Stimulated activated CD4-positive, alpha-beta T cell treated with anti-CD3 and anti-CD28 coated beads, Interleukin-12 subunit alpha, Interleukin-12 subunit beta, amount 100 ng/mL, for 24 hours (primary cell): ENCODE results near the gene IL20RA.

Experiments
- DNase-seq, 2 experiments: peaks; one replicate each; pipeline ENCODE4 v3.0.0-alpha.2; 2020; ENCODE audit warnings: low read depth in 2 of 2

Gene IL20RA

DNA sequence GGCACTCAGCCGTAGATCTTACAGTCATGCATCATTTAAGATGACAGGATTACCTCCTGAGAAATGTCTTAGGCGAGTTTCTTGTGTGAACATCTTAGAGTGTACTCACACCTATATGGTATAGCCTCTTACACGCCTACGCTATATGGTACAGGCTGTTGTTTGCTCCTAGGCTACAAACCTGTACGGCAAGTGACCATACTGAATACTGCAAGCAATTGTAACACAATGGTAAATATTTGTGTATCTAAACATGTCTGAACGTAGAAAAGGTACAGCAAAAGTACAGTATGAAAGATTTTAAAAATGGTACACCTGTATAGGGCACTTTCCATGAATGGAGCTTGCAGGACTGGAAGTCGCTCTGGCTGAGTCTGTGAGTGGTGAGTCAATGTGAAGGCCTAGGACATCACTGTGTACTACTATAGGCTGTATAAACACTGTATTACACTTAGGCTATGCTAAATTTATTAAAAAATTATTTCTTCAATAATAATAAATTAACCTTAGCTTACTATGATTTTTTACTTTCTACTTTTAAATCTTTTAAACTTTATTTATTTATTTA is 541 bp upstream of the IL20RA start:
- no peak for DNase-seq

DNA sequence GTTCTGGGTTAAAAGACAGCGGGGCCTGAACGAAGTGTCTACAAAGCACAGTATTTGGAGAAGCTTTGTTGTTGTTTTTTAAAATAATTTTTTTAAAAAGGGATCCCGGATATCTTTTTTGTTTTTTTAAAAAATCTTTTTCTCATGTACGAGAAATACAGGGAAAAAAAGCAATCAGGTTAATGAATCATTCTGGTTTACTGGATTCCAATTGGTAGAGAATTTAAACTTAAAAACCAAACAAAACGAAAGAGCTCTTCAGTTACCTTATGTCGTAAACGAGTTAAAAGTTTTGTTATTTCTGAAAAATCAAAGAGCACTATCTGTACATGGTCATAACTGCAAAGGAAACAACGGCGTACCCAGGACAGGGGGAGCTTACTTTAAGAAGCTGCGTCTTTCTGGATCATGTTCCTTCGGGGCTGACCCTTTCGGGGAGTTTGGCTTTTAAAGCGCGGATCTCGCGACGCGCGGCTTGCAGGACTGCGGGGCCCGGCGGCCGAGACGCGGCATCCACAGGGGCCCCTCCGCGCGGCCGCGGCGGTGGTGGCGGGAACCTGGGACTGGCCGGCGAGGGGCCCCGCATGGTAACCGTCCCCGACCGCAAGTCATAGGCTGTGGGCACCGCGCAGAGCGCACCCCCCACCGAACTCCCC is 927 bp downstream of the IL20RA start:
- no peak for DNase-seq

GRCh38 chr6:137040393-137040792 is 4.4 kb downstream of the IL20RA start:
- no peak for DNase-seq

DNA sequence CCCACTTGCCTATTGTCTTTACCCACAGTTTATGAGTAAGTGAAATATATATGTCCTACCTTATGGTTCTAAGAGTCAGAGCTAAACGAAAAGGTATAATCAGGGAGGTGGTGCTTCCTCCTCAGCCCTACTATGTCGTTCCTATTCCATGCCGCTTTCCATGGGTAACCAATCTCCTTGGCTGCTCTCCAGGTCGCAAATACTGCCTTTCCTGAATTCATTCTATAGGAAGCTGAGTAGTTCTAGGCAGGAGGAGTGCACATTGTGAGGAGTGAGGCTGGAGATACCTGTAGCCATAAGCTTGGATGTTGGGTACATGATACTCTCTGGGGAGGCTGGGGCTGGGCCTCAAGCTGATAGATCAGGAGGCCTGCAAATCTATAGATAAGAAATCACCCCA is 5.8 kb downstream of the IL20RA start:
- DNase-seq = no peak

GRCh38 chr6:137036566-137037300 is 8.0 kb downstream of the IL20RA start:
- no peak for DNase-seq

DNA sequence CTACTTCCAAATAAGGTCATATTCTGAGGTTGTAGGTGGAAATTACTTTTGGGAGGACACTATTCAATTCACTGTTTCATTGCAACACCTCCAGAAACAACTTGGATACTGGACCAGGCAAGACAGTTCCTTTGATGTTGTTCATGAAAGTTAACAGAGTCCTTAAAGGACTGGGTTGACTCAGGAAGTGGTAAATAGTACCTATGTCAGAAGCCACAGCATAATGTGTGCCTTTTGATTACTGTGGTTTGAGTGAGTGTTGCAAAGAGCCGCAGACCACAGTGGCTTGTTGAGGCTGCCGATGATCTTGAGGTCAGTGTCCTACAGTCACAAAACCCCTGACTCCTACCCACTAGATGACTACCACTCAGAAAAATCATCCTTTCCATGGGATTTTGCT is 10.9 kb downstream of the IL20RA start:
- DNase-seq = peak in 1 of 2 experiments; percentile 22

DNA sequence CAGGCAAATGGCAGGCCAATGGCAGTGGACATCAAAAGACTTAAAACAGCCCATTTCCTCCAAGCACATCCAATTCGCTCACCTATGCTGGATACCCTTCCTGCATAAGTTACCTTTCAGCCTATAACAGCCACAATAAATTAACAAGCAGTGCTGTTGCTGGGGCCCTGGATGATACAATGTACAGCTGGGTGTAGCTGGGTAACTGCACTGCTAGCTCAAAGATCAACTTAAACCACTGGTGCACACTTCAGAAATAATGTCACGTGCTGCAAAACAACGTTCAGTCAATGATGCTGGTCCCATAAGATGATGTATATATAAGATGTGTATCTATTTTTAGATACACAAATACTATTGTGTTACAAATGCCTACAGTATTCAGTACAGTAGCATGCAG is 13.6 kb downstream of the IL20RA start:
- DNase-seq = no peak

DNA sequence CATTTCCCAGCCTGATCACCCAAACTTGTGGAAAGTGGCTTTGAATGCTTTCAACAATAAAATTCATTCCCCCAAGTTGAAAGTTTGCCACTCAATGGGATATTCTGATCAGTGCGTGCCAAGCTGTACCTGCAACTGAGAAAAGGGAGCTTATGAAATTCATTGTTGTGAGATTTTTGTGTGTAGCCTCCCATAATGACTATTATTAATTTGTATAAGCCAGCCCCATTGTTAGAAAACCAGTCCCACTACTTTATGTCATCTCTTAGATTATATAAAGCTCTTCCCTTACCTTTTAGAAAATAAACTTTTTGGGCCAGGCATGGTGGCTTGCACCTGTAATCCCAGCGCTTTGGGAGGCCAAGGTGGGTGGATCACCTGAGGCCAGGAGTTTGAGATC is 15.9 kb downstream of the IL20RA start:
- no peak for DNase-seq

GRCh38 chr6:137025786-137026730 is 18.7 kb downstream of the IL20RA start:
- DNase-seq = no peak

GRCh38 chr6:137024237-137024990 is 20.4 kb downstream of the IL20RA start:
- DNase-seq = no peak

DNA sequence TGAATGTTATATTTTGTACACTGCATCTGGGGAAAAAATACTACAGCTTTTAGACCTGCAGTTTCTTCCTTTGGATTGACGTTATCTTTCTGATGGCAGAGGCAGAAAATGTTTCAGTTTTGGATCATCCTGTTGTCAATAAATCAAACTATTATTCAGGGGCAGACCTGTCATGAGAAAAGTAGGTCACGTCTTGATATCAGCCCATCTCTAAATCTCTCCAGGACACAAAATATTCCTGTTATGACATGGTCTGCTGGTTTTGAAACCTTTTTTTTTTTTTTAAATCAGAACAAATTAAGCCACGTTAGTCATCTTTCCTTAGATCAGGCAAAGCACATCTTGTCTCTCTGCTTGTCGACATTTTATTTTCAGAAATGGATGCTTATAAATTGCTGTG is 24.0 kb downstream of the IL20RA start:
- DNase-seq = no peak

GRCh38 chr6:137019476-137020272 is 25.1 kb downstream of the IL20RA start:
- no peak for DNase-seq

DNA sequence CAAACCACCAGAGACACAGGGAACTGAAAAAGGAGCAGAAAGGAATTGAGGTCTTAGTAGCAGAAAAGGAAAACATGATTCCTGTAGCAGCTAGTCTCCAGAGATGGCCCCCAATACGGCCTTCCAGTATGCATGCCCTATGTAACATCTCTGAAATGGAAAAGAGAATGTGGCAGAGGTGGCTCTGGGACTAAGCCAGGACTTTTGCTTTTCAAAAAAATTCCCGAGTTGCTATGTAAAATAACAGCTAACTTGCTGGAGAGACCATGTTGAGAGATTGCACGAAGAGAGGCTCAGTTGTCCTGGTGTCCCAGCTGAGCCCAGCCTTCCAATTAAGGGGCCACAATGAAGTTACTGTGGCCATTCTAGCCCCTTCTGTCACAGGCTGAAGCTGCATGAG is 27.7 kb downstream of the IL20RA start:
- DNase-seq = no peak

DNA sequence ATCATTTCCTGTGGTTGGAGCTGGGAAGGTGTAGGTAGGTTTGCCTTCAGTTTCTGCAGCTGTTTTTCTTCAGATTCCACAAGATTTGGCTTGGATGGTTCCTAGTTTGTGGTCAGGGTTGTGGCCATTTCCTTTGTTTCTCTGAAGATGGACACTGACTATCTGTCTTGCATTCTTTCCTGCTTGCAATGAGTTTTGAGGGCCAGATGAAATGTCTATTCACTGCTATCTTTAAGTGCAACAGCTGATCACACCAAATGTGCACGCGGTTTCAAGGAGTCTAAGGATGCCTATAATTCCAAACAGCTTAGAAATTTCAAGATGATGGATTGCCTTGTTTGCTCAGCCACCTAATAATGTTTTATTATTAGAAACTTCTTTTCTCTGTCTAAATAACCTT is 28.4 kb downstream of the IL20RA start:
- no peak for DNase-seq

GRCh38 chr6:137015943-137016342 is 28.8 kb downstream of the IL20RA start:
- DNase-seq = no peak

DNA sequence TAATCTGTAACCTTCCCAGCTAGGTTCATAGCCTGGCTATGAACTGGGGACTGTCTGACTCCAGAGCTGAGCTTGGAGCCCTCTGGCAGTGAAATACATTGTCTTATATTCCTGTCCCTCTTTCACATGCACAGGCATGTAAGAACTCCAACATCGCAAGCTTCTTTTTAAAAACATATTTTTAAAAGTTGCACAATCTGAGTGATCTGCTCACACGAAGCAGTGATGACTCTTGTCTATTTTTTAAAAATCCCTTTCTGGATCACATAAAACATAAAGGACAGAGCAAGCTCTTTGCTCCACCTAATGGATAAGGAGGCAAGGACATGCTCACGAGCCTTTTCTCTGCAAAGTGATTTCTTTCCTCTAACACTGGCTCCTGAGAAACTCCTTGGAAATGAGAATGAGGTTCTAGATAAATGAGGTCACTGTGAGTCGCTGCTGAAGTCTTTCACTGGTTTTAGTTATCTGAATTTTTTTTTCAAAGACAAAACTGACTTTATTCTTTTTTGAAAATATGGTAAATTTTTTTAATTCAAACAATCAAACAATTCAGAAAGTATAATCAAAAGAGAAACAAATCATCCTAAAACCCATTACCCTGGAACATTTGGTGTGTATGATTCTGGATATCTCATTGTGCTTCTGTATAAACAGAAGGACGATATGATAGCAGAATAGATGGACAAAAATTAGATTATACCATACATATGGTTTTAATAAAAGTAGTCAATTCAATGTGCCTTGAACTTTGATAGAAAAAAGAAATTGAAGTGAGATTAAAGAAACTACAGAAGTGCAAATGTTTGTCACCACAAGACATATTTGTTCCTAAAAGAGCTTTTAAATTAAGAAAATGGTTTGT is 30.8 kb downstream of the IL20RA start:
- no peak for DNase-seq

DNA sequence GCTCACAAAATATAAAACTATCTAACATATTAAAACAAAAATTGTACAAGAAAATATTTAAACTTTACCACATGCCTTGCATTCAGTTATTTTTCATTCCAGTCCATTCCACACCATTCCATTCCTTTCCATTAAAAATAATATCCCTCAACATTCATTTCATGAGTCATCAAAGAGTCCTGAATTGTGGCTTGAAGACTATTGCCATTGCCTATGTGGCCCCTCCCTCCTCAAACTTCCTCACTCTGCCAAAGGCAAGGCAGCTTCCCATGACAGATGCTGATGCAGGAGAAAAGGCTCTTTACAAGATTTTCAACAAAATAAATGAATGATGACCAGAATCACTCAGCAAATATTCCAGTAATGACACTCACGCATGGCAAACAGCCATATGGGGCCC is 31.7 kb downstream of the IL20RA start:
- no peak for DNase-seq

GRCh38 chr6:137011406-137011805 is 33.4 kb downstream of the IL20RA start:
- no peak for DNase-seq

DNA sequence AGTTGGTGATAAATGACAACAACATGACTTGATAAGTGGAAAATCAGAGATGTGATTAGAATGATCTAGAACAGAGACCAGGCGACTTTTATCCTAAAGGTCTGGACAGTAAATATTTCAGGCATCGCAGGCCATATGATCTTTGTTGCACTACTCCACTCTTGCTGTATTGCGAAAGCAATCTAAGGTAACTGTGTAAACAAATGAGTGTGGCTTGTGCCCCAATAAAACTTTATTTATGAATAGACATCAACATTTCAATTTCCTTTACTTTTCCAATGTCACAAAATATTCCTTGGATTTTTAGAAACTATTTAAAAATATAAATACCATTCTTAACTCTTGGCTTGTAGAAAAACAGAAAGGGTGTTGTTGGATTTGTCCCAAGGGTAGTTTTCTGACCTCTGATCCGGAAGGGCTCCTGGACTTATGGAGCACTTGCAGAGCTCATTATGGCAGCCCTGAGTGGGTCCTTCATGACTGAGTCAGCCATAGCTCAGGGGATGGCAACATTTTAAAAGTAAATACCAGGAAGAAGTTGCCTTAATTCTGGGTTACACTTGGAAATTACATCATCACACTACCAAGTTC is 34.5 kb downstream of the IL20RA start:
- DNase-seq = no peak
